GM18951 (cell line): Measurements from ENCODE around the gene PARD3.

Experiments used
- POLR2A ChIP-seq: IDR thresholded peaks from 4 replicates; pipeline ENCODE4 v1.6.1; 2011; ENCODE audit warnings: mild to moderate bottlenecking; ENCODE audit not compliant: insufficient read length, insufficient read depth; ENCODE audit errors: extremely low read depth
- in situ Hi-C: fragments of 300-500 bp; cut with MboI; formaldehyde crosslinking; loops from one replicate; pipeline ENCODE4 v1.12.0; 2022; ENCODE audit warnings: low sequenced_read_pairs, mixed read lengths, inconsistent platforms; ENCODE audit not compliant: unreplicated experiment

Gene PARD3

GRCh38 chr10:34178196-34178595 is 636.9 kb downstream of the PARD3 start:
- in situ Hi-C loops, result no loop called here
- TF ChIP-seq POLR2A, result no peak

- in situ Hi-C loops, result no loop called here
- no peak for TF ChIP-seq POLR2A
Observed at GRCh38 chr10:34177445-34177844, 637.7 kb downstream of the PARD3 start.

GRCh38 chr10:34176351-34176750 is 638.7 kb downstream of the PARD3 start:
- no peak for TF ChIP-seq POLR2A
- in situ Hi-C loops, result no loop called here

- in situ Hi-C loops, result no loop called here
- no peak for TF ChIP-seq POLR2A
Observed at GRCh38 chr10:34175121-34175520, 640.0 kb downstream of the PARD3 start.

GRCh38 chr10:34172936-34173533 is 642.1 kb downstream of the PARD3 start:
- no peak for TF ChIP-seq POLR2A
- in situ Hi-C loops, result no loop called here

GRCh38 chr10:34171957-34172527 is 643.1 kb downstream of the PARD3 start:
- in situ Hi-C loops, result no loop called here
- TF ChIP-seq POLR2A, result no peak

- in situ Hi-C loops, result no loop called here
- TF ChIP-seq POLR2A, result no peak
Observed at GRCh38 chr10:34169677-34170076, 645.4 kb downstream of the PARD3 start.

GRCh38 chr10:34169131-34169530 is 646.0 kb downstream of the PARD3 start:
- TF ChIP-seq POLR2A, result no peak
- in situ Hi-C loops, result no loop called here

GRCh38 chr10:34168439-34168838 is 646.7 kb downstream of the PARD3 start:
- in situ Hi-C loops, result no loop called here
- TF ChIP-seq POLR2A, result no peak

- TF ChIP-seq POLR2A, result no peak
Observed at GRCh38 chr10:34166823-34167222, 648.3 kb downstream of the PARD3 start.

GRCh38 chr10:34166354-34166753 is 648.7 kb downstream of the PARD3 start:
- in situ Hi-C loops, result no loop called here

More at GRCh38 chr10:34166823-34167222, 648.3 kb downstream of the PARD3 start:
- in situ Hi-C loops, result no loop called here

GRCh38 chr10:34164029-34164428 is 651.1 kb downstream of the PARD3 start:
- no peak for TF ChIP-seq POLR2A
- in situ Hi-C loops, result no loop called here

More at GRCh38 chr10:34166354-34166753, 648.7 kb downstream of the PARD3 start:
- TF ChIP-seq POLR2A, result no peak

- in situ Hi-C loops, result no loop called here
- TF ChIP-seq POLR2A, result no peak
Observed at GRCh38 chr10:34163075-34163905, 651.8 kb downstream of the PARD3 start.
